Upper lobe of left lung (tissue), 4 donors: ENCODE measurements around the gene DIO3.

Source experiments
- CTCF ChIP-seq, 6 experiments: fragments of 450-650 bp in 4 of 6; fragments of 200-600 bp in 2 of 6; sonication (generic) in 2 of 6; IDR thresholded peaks; one replicate each; pipeline ENCODE4 v1.5.1; 2016 to 2019; ENCODE audit warnings: antibody characterized with exemption in 6 of 6
- POLR2A ChIP-seq, 4 donors: fragments of 450-650 bp; IDR thresholded peaks; one replicate each; pipeline ENCODE4 v1.5.1; 2016 to 2017; ENCODE audit warnings: antibody characterized with exemption in 4 of 4, mild to moderate bottlenecking in 2 of 4

DNA sequence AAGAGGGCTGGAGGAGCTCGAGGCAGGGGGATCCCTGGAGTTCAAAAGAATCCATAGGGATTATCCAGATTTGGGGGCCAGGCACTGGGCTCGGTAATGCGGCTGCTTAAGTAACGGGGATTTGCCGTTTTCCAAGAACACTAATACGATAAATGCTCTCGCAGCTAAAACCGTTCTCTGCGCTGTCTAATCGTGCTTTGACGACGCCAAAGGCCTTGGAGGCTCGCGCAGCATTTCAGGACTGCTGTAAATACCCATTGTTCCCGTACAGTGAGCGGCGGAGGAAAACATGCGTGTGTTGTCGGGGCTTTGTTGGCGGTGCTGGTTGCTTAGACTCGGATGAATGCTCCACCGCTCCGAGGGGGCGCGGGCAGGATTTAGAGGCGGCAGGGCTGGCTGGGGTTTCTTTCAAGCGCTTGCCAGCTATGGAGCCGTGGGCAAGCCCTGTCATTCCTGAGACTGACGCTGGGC, 26.2 kb downstream of the DIO3 start:
- TF ChIP-seq CTCF (IDR thresholded peaks at IDR 0.05) (no peak), POLR2A (IDR thresholded peaks at IDR 0.05) (no peak)
